ENCODE data around the gene STAM2. TPM values are rescaled to one million over a fixed set of nuclear protein-coding genes. Genes with fewer than 3 reads are reported as not detected.

Gene STAM2
- total and polyA plus RNA-seq, 2 donors (not counting 3 experiments of a cell fraction or from before 2014, with no cell fraction given) = 10.1 to 27.5 TPM

- CTCF ChIA-PET = no interaction called here
- H3K27me3 ChIP-seq (ENCODE audit: control insufficient read depth in 2 of 2, insufficient read depth in 2 of 2, low read length in 2 of 2) = peaks cover 5 to 13% of the 10 kb centered on the region in 2 experiments
- H3K4me1 ChIP-seq (ENCODE audit: control insufficient read depth, extremely low read depth, insufficient read depth, low read length) = no peaks in the 10 kb centered on the region
- H3K27ac ChIP-seq (ENCODE audit: insufficient read depth, low read depth, low read length) = no peak overlapping the region
- H3K9me3 ChIP-seq (replicated peaks; ENCODE audit: control insufficient read depth, insufficient read depth, low read length) = no peaks in the 10 kb centered on the region
- no peak overlapping the region for H2AFZ ChIP-seq (ENCODE audit: low read depth, low read length)
- no TSS peak for BruUV-seq (replicated peaks)
- H3K79me2 ChIP-seq (ENCODE audit: control insufficient read depth, insufficient read depth, low read length) = no peaks in the 10 kb centered on the region
- DNase-seq (ENCODE audit: low read depth, low spot score) = no peak
- no peak for TF ChIP-seq POLR2A (IDR thresholded peaks at IDR 0.05; ENCODE audit: low read depth, low read length)
- TF ChIP-seq JUN (IDR thresholded peaks at IDR 0.05; ENCODE audit: borderline replicate concordance, insufficient read depth, insufficient read length, low read depth) = no peak
- TF ChIP-seq MYC (IDR thresholded peaks at IDR 0.05; ENCODE audit: low read depth, low read length) = no peak
- TF ChIP-seq GATA2 (IDR thresholded peaks at IDR 0.05; ENCODE audit: insufficient read depth, insufficient read length, low read depth, low read length) = no peak
- no peak for TF ChIP-seq MAX (IDR thresholded peaks at IDR 0.05; ENCODE audit: insufficient read depth, insufficient read length)
- TF ChIP-seq CTCF (IDR thresholded peaks at IDR 0.05; ENCODE audit: extremely low read depth in 1 of 2, insufficient read depth in 1 of 2, low read depth in 1 of 2, low read length in 2 of 2) = no peak
- no peak for TF ChIP-seq EZH2 (IDR thresholded peaks at IDR 0.05; ENCODE audit: borderline replicate concordance, low read depth, low read length, severe bottlenecking)
- TF ChIP-seq FOS (IDR thresholded peaks at IDR 0.05; ENCODE audit: borderline replicate concordance, insufficient read depth, low read length) = no peak
- no peak for TF ChIP-seq POLR2AphosphoS5 (IDR thresholded peaks at IDR 0.05; ENCODE audit: insufficient read depth, low read depth, low read length)
- no peaks in the 10 kb centered on the region for H4K20me1 ChIP-seq (replicated peaks; ENCODE audit: control insufficient read depth, extremely low read depth, insufficient read depth, low read length)
- dilution Hi-C loops (cut with MboI; ENCODE audit: extremely low pct_ligation_motif_present, low sequenced_read_pairs) (no loop called here), intact Hi-C loops (cut with micrococcal nuclease) (no loop called here)
- no peak overlapping the region for H3K9ac ChIP-seq (replicated peaks; ENCODE audit: extremely low read depth, insufficient read depth, low read length)
- H3K4me2 ChIP-seq (ENCODE audit: insufficient read depth, low read length) = no peak overlapping the region
- H3K36me3 ChIP-seq (ENCODE audit: control insufficient read depth in 2 of 2, extremely low read depth in 1 of 2, insufficient read depth in 2 of 2, low read length in 2 of 2) = no peaks in the 10 kb centered on the region
- no peak overlapping the region for H3K4me3 ChIP-seq (replicated peaks in 1 of 3; ENCODE audit: insufficient read depth in 1 of 3, low read depth in 1 of 3, low read length in 3 of 3)
- FAIRE-seq = no peak
- POLR2A ChIA-PET = no interaction called here
- no peaks in the 10 kb centered on the region for H3K9me1 ChIP-seq (replicated peaks; ENCODE audit: control insufficient read depth, extremely low read depth, insufficient read depth, low read length)
Observed at GRCh38 chr2:152088006-152088405, 87.6 kb downstream of the STAM2 start.

Measured in endothelial cell of umbilical vein (primary cell).